GM23338 (cell line): ENCODE measurements around the gene FGF23. TPM values are rescaled to one million over a fixed set of nuclear protein-coding genes. Genes with fewer than 3 reads are reported as not detected.

ENCODE experiments used
- ATAC-seq: fragments of 200-7000 bp; cut with Tn5 transposase; 3 replicates; pipeline ENCODE4 v1.9.1; 2020
- DNase-seq: peaks from one replicate; pipeline ENCODE4 v3.0.0-alpha.2; 2015; ENCODE audit warnings: low spot score
- H2AFZ ChIP-seq: fragments of 200-600 bp; sonication (generic); 2 replicates; pipeline ENCODE4 v1.8.0; 2016; ENCODE audit warnings: antibody characterized with exemption, mild to moderate bottlenecking, moderate library complexity
- H3F3A ChIP-seq: fragments of 200-600 bp; sonication (generic); replicated peaks from 2 replicates; pipeline ENCODE4 v1.8.0; 2017; ENCODE audit warnings: antibody characterized with exemption, mixed run types, low read depth
- H3K27ac ChIP-seq: fragments of 200-600 bp; sonication (generic); 2 replicates; pipeline ENCODE4 v1.6.1; 2016; ENCODE audit warnings: low read depth
- H3K27me3 ChIP-seq: fragments of 200-600 bp; sonication (generic); 2 replicates; pipeline ENCODE4 v1.8.0; 2016; ENCODE audit warnings: mild to moderate bottlenecking, mixed run types, moderate library complexity; ENCODE audit not compliant: insufficient read depth
- H3K36me3 ChIP-seq: fragments of 200-600 bp; sonication (generic); 2 replicates; pipeline ENCODE4 v1.8.0; 2016; ENCODE audit warnings: mild to moderate bottlenecking; ENCODE audit not compliant: insufficient read depth
- H3K4me1 ChIP-seq: fragments of 200-600 bp; sonication (generic); 2 replicates; pipeline ENCODE4 v1.8.0; 2016; ENCODE audit warnings: mild to moderate bottlenecking, moderate library complexity; ENCODE audit not compliant: insufficient read depth
- H3K4me2 ChIP-seq: fragments of 200-600 bp; sonication (generic); 2 replicates; pipeline ENCODE4 v1.7.1; 2017; ENCODE audit warnings: mixed run types
- H3K4me3 ChIP-seq: fragments of 200-600 bp; sonication (generic); 2 replicates; pipeline ENCODE4 v1.6.1; 2016; ENCODE audit warnings: mixed run types
- H3K79me2 ChIP-seq: fragments of 200-600 bp; sonication (generic); replicated peaks from 2 replicates; pipeline ENCODE4 v1.8.0; 2017; ENCODE audit warnings: mild to moderate bottlenecking; ENCODE audit not compliant: insufficient read depth
- H3K9me2 ChIP-seq: fragments of 200-600 bp; sonication (generic); 2 replicates; pipeline ENCODE4 v1.8.0; 2017; ENCODE audit not compliant: insufficient read depth
- H4K20me1 ChIP-seq: fragments of 200-600 bp; sonication (generic); replicated peaks from 2 replicates; pipeline ENCODE4 v1.8.0; 2017; ENCODE audit warnings: mild to moderate bottlenecking; ENCODE audit not compliant: insufficient read depth
- H3K27ac Mint-ChIP-seq: 2 replicates; pipeline ENCODE4 v1.8.0; 2020; ENCODE audit warnings: inconsistent platforms, mild to moderate bottlenecking, moderate library complexity, mixed read lengths
- H3K27me3 Mint-ChIP-seq: 3 replicates; pipeline ENCODE4 v1.8.0; 2022; ENCODE audit warnings: low read depth, mild to moderate bottlenecking, moderate library complexity, mixed read lengths, inconsistent platforms; ENCODE audit not compliant: insufficient read depth, poor library complexity
- H3K36me3 Mint-ChIP-seq: 3 replicates; pipeline ENCODE4 v1.8.0; 2021; ENCODE audit warnings: low read depth, mild to moderate bottlenecking, inconsistent platforms, moderate library complexity, mixed read lengths
- H3K4me1 Mint-ChIP-seq: 3 replicates; pipeline ENCODE4 v1.8.0; 2020; ENCODE audit warnings: mild to moderate bottlenecking, inconsistent platforms, mixed read lengths
- H3K4me3 Mint-ChIP-seq: 3 replicates; pipeline ENCODE4 v1.8.0; 2021; ENCODE audit warnings: moderate library complexity, mild to moderate bottlenecking, inconsistent platforms, mixed read lengths
- H3K9me3 Mint-ChIP-seq: 3 replicates; pipeline ENCODE4 v1.8.0; 2020; ENCODE audit warnings: moderate library complexity, mild to moderate bottlenecking, inconsistent platforms, mixed read lengths
- CREB1 ChIP-seq: fragments of 250-450 bp; sonication (Bioruptor Pico); IDR thresholded peaks from 2 replicates; pipeline ENCODE4 v1.5.0; 2020; ENCODE audit warnings: low read depth, mild to moderate bottlenecking, moderate library complexity
- ETS1 ChIP-seq: IDR thresholded peaks from 2 replicates; pipeline ENCODE4 v1.6.1; 2016; ENCODE audit warnings: antibody characterized with exemption
- EZH2 ChIP-seq: fragments of 200-600 bp; sonication (generic); IDR thresholded peaks from one replicate; pipeline ENCODE4 v1.8.0; 2017; ENCODE audit warnings: antibody characterized with exemption, mild to moderate bottlenecking, low read depth; ENCODE audit not compliant: unreplicated experiment
- EZH2phosphoT487 ChIP-seq: fragments of 200-600 bp; sonication (generic); IDR thresholded peaks from one replicate; pipeline ENCODE4 v1.8.1; 2018; ENCODE audit warnings: antibody characterized with exemption; ENCODE audit not compliant: unreplicated experiment
- JUNB ChIP-seq: IDR thresholded peaks from one replicate; pipeline ENCODE4 v1.6.1; 2016; ENCODE audit warnings: antibody characterized with exemption; ENCODE audit not compliant: unreplicated experiment
- NANOG ChIP-seq: IDR thresholded peaks from 2 replicates; pipeline ENCODE4 v1.6.1; 2016; ENCODE audit warnings: antibody characterized with exemption, borderline replicate concordance
- POLR2AphosphoS5 ChIP-seq: IDR thresholded peaks from 2 replicates; pipeline ENCODE4 v1.6.1; 2016; ENCODE audit warnings: antibody characterized with exemption, low read depth
- REST ChIP-seq: IDR thresholded peaks from one replicate; pipeline ENCODE4 v1.6.1; 2018; ENCODE audit warnings: antibody characterized with exemption; ENCODE audit not compliant: unreplicated experiment
- STAT1 ChIP-seq: IDR thresholded peaks from one replicate; pipeline ENCODE4 v1.6.1; 2016; ENCODE audit warnings: antibody characterized with exemption; ENCODE audit not compliant: unreplicated experiment
- ZNF114 ChIP-seq: fragments of 250-450 bp; sonication (Bioruptor Pico); IDR thresholded peaks from 2 replicates; pipeline ENCODE4 v1.5.0; 2020; ENCODE audit warnings: mild to moderate bottlenecking, moderate library complexity
- ZNF331 ChIP-seq: fragments of 250-450 bp; sonication (Bioruptor Pico); IDR thresholded peaks from 2 replicates; pipeline ENCODE4 v1.5.0; 2020; ENCODE audit warnings: low read depth, mild to moderate bottlenecking, moderate library complexity
- ZNF462 ChIP-seq: fragments of 250-450 bp; sonication (Bioruptor Pico); IDR thresholded peaks from 2 replicates; pipeline ENCODE4 v1.5.0; 2020; ENCODE audit warnings: mild to moderate bottlenecking, moderate library complexity
- polyA plus RNA-seq: library from polyadenylated mRNA; unstranded; fragments of >200 nt; fragmentation: Nextera tagmentation; extraction: Ambion mirVana; gene quantifications from 2 replicates; pipeline ENCODE4 v1.2.1, GENCODE V29; 2016
- total RNA-seq: library from RNA; depleted of rRNA; stranded (reverse); fragments of >200 nt; shearing (Covaris generic); gene quantifications from 2 replicates; pipeline ENCODE4 v1.2.3, GENCODE V29; 2014
- TF ChIP-seq, protein P1 (sequence below), 2 experiments: fragments of 200-600 bp in 1 of 2; sonication (generic) in 1 of 2; conservative IDR thresholded peaks; 2 replicates each; pipeline versions ENCODE4 v1.5.1 to v1.6.1; 2016 to 2017; ENCODE audit warnings: antibody characterized with exemption in 2 of 2, low read depth in 2 of 2, mild to moderate bottlenecking in 2 of 2, moderate library complexity in 1 of 2

FGF23 gene
- total and polyA plus RNA-seq, 2 experiments from 2014 or later: 0.44 to 0.56 TPM

DNA sequence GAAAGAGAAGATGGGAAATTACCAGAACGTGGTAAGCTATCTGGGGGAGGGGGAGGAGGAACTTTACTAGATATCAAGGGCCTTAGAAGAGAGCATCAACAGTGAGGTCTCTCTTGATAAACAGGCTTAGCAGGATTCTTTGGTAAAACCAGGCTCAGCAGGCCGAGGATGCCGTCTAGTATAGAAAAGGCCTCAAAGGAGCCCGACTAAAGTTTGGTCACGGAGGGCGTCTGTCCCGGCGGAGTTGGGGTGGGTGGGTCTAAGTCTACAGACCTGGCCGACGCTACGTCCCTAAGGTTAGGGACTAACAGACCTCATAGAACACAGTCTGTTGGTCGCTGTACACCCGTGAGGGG, 59.0 kb downstream of the FGF23 start:
- Mint-ChIP-seq H3K4me1 (peaks cover 17% of the 10 kb centered on the region), H3K9me3 (no peaks in the 10 kb centered on the region; the same call in 2 of the 3 replicates), H3K4me3 (peak overlapping the region; percentile 90), H3K27me3 (peaks cover 10% of the 10 kb centered on the region), H3K36me3 (peaks cover 8% of the 10 kb centered on the region), H3K27ac (peak overlapping the region; percentile 96)
- Histone ChIP-seq H3K27me3 (peaks cover 7% of the 10 kb centered on the region; the same call in 1 of the 2 replicates), H3K4me3 (peak overlapping the region; percentile 99), H3K9me2 (no peaks in the 10 kb centered on the region), H2AFZ (peak overlapping the region; percentile 92; the same call in 1 of the 2 replicates), H3F3A (peaks cover 9% of the 10 kb centered on the region; the same call in 1 of the 2 replicates), H4K20me1 (no peaks in the 10 kb centered on the region), H3K79me2 (peaks cover 40% of the 10 kb centered on the region), H3K27ac (peak overlapping the region; percentile 98), H3K4me1 (peaks cover 4% of the 10 kb centered on the region), H3K36me3 (no peaks in the 10 kb centered on the region), H3K4me2 (peak overlapping the region; percentile 98)
- TF ChIP-seq EZH2phosphoT487: no peak
- no peak for TF ChIP-seq JUNB
- TF ChIP-seq STAT1: no peak
- TF ChIP-seq POLR2AphosphoS5: no peak
- no peak for TF ChIP-seq EZH2
- TF ChIP-seq NANOG: no peak
- no peak for TF ChIP-seq ZNF331 (CRISPR knock-in tag)
- TF ChIP-seq ZNF462 (CRISPR knock-in tag): no peak
- no peak for TF ChIP-seq ETS1
- TF ChIP-seq REST: no peak
- TF ChIP-seq ZNF114 (CRISPR knock-in tag): no peak
- TF ChIP-seq CREB1 (CRISPR knock-in tag): no peak
- TF ChIP-seq, protein P1, sequence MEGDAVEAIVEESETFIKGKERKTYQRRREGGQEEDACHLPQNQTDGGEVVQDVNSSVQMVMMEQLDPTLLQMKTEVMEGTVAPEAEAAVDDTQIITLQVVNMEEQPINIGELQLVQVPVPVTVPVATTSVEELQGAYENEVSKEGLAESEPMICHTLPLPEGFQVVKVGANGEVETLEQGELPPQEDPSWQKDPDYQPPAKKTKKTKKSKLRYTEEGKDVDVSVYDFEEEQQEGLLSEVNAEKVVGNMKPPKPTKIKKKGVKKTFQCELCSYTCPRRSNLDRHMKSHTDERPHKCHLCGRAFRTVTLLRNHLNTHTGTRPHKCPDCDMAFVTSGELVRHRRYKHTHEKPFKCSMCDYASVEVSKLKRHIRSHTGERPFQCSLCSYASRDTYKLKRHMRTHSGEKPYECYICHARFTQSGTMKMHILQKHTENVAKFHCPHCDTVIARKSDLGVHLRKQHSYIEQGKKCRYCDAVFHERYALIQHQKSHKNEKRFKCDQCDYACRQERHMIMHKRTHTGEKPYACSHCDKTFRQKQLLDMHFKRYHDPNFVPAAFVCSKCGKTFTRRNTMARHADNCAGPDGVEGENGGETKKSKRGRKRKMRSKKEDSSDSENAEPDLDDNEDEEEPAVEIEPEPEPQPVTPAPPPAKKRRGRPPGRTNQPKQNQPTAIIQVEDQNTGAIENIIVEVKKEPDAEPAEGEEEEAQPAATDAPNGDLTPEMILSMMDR (conservative IDR thresholded peaks at IDR 0.05; ENCODE audit: low read depth in 2 of 2): no peak
- DNase-seq (peak; percentile 74), ATAC-seq (peak; percentile 48)
